DND-41 (cell line): ENCODE results near the gene TNFRSF8.
A peak's percentile ranks its signal among the peaks of the same experiment; 100 is the strongest.

Experiments
- ATAC-seq: fragments of 200-7000 bp; cut with Tn5 transposase; 3 replicates; pipeline ENCODE4 v1.9.1; 2021; ENCODE audit warnings: low read depth; ENCODE audit not compliant: insufficient read depth
- DNase-seq: peaks from one replicate; pipeline ENCODE4 v3.0.0-alpha.2; 2020
- H2AFZ ChIP-seq: 2 replicates; pipeline ENCODE4 v1.6.0; 2012; ENCODE audit warnings: low read depth, low read length
- H3K27ac ChIP-seq: 2 replicates; pipeline ENCODE4 v1.5.1; 2012; ENCODE audit warnings: low read length, inconsistent platforms
- H3K27me3 ChIP-seq: fragments of 200-600 bp; sonication (generic); 2 replicates; pipeline ENCODE4 v1.6.0; 2012; ENCODE audit warnings: low read length, mild to moderate bottlenecking, inconsistent platforms; ENCODE audit not compliant: insufficient read depth, poor library complexity
- H3K36me3 ChIP-seq: 2 replicates; pipeline ENCODE4 v1.5.1; 2012; ENCODE audit warnings: low read length, inconsistent platforms; ENCODE audit not compliant: insufficient read depth
- H3K4me1 ChIP-seq: 2 replicates; pipeline ENCODE4 v1.5.1; 2012; ENCODE audit warnings: mild to moderate bottlenecking, low read length; ENCODE audit not compliant: insufficient read depth
- H3K4me2 ChIP-seq: 2 replicates; pipeline ENCODE4 v1.6.0; 2012; ENCODE audit warnings: mild to moderate bottlenecking, moderate library complexity, low read length, inconsistent platforms; ENCODE audit not compliant: insufficient read depth
- H3K4me3 ChIP-seq, 2 experiments: fragments of 200-600 bp in 1 of 2; shearing (Covaris generic) in 1 of 2; 2 replicates each; pipeline ENCODE4 v1.5.1; 2012 to 2016; ENCODE audit warnings: inconsistent platforms in 2 of 2, low read length in 2 of 2, mild to moderate bottlenecking in 2 of 2, low read depth in 1 of 2, moderate library complexity in 1 of 2
- H3K79me2 ChIP-seq: 2 replicates; pipeline ENCODE4 v1.6.0; 2012; ENCODE audit warnings: low read length, inconsistent platforms; ENCODE audit not compliant: insufficient read depth
- H3K9ac ChIP-seq: 2 replicates; pipeline ENCODE4 v1.6.0; 2012; ENCODE audit warnings: low read depth, mild to moderate bottlenecking, inconsistent platforms, low read length, moderate library complexity
- H3K9me3 ChIP-seq: 2 replicates; pipeline ENCODE4 v1.5.1; 2012; ENCODE audit warnings: low read length, moderate library complexity, mild to moderate bottlenecking, inconsistent platforms; ENCODE audit not compliant: insufficient read depth, severe bottlenecking
- H4K20me1 ChIP-seq: 2 replicates; pipeline ENCODE4 v1.6.0; 2012; ENCODE audit warnings: low read length; ENCODE audit not compliant: insufficient read depth
- EZH2 ChIP-seq: IDR thresholded peaks from 3 replicates; pipeline ENCODE4 v1.6.1; 2012; ENCODE audit warnings: borderline replicate concordance, low read depth, mild to moderate bottlenecking, moderate library complexity, low read length, inconsistent platforms; ENCODE audit not compliant: severe bottlenecking
- TF ChIP-seq, protein P1 (sequence below): IDR thresholded peaks from 2 replicates; pipeline ENCODE4 v1.5.1; 2012; ENCODE audit warnings: borderline replicate concordance, low read length, moderate library complexity, mild to moderate bottlenecking; ENCODE audit not compliant: poor library complexity, severe bottlenecking; ENCODE audit errors: extremely low read depth

The TNFRSF8 gene

DNA sequence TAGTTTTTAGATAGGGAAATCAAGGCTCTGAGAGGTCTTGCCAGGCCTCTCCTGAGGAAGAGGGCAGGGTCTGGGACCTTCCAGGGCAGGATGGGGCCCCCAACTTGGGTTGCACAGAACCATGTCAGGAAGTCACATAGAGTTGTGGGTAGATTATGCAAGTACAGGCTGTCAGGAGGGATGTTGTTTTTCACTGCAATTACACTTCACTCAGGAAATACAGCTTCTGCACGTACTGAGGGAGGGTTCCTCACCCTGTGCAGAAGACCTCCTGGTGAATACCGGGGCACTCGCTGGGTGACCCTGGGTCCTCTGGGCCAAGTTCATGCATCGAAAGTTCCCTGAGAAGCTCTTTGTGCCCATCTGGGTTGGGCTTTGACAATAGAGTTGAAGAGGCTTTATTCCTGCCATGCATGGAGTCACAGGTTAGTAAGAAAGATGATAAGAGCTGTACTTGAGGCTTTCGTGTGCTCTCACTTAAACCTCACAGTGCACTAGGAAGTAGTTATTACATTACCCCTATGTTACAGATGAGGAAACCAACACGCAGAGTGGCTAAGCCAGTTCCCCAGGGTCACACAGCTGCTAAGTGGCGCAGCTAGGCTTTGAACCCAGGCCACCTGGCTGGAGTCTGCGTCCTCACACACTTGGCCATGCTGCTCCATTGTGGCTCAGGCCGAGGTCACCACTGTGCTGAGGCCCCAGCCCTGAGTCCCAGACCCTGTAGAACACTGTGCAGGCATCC lies 87.5 kb downstream of the TNFRSF8 start:
- TF ChIP-seq EZH2: no peak
- TF ChIP-seq, protein P1, sequence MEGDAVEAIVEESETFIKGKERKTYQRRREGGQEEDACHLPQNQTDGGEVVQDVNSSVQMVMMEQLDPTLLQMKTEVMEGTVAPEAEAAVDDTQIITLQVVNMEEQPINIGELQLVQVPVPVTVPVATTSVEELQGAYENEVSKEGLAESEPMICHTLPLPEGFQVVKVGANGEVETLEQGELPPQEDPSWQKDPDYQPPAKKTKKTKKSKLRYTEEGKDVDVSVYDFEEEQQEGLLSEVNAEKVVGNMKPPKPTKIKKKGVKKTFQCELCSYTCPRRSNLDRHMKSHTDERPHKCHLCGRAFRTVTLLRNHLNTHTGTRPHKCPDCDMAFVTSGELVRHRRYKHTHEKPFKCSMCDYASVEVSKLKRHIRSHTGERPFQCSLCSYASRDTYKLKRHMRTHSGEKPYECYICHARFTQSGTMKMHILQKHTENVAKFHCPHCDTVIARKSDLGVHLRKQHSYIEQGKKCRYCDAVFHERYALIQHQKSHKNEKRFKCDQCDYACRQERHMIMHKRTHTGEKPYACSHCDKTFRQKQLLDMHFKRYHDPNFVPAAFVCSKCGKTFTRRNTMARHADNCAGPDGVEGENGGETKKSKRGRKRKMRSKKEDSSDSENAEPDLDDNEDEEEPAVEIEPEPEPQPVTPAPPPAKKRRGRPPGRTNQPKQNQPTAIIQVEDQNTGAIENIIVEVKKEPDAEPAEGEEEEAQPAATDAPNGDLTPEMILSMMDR: no peak
- H3K9ac ChIP-seq: no peak overlapping the region
- no peaks in the 10 kb centered on the region for H3K79me2 ChIP-seq
- no peaks in the 10 kb centered on the region for H4K20me1 ChIP-seq
- no peak overlapping the region for H3K4me3 ChIP-seq
- DNase-seq (no peak), ATAC-seq (peak; percentile 45)
- no peak overlapping the region for H3K4me2 ChIP-seq
- H3K27ac ChIP-seq: no peak overlapping the region
- no peaks in the 10 kb centered on the region for H3K4me1 ChIP-seq
- H3K27me3 ChIP-seq: no peaks in the 10 kb centered on the region
- no peaks in the 10 kb centered on the region for H3K9me3 ChIP-seq
- H3K36me3 ChIP-seq: no peaks in the 10 kb centered on the region
- no peak overlapping the region for H2AFZ ChIP-seq

DNA sequence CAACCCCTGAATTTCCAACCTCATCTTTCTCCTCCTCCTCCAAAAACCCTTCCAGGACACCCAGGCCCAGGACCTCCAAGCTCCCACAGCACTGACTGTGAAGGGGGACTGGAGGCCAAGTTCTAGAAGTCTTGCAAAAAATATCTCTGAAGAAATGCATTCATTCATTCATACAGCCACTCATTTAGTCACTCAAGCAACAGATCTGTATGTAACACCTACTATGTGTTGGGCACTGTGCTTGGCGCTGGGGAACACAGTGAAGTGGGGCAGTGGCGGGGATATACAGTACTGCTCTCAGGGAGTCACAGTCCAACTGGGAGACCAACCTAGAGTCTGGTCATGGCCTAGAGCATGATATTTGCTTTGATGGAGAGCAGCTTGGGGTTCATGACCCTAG lies 88.4 kb downstream of the TNFRSF8 start:
- ATAC-seq: no peak
- DNase-seq: no peak
- H3K27me3 ChIP-seq: no peaks in the 10 kb centered on the region
- TF ChIP-seq, protein P1: no peak
- TF ChIP-seq EZH2: no peak
- no peak overlapping the region for H3K27ac ChIP-seq
- H3K4me1 ChIP-seq: no peaks in the 10 kb centered on the region
- no peak overlapping the region for H2AFZ ChIP-seq
- H3K4me2 ChIP-seq: no peak overlapping the region
- no peaks in the 10 kb centered on the region for H3K9me3 ChIP-seq
- H3K4me3 ChIP-seq: no peak overlapping the region
- no peaks in the 10 kb centered on the region for H3K79me2 ChIP-seq
- no peaks in the 10 kb centered on the region for H4K20me1 ChIP-seq
- H3K9ac ChIP-seq: no peak overlapping the region
- no peaks in the 10 kb centered on the region for H3K36me3 ChIP-seq

DNA sequence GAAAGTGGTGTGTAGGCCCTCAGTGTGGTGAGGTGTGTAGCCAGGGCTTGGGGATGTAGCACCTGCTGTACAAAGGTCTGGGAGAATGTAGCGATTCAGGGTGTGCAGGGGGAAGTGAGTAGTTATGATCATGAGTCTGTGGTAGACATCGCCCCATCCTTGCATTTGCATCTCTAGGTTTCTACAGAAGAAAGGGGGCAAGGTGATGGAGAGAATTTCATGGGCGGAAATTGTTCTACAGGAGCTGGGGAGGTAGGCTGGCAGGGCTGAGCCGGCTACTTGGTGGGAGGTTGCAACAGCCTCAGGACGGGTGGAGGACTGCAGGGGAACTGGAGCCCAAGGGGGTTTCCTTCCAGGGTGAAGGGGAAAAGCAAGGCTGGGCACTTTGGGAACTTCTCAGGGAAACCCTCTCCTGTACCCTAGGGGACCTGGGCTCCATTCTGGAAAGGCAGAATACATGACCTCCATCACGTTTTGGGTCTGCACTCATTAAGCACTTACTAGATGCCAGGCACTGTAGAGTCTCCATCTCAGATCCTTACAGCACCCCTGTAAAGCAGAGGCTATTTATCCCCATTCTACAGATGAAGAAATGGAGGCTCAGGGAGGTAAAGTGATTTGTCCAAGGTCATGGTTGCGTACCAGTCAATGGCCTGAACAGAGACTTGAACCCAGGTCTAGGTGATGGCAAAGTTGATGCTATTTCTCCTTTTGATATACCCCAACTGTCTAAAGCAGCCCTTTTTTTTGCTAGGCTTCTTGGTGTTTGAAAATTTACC lies 89.2 kb downstream of the TNFRSF8 start:
- Histone ChIP-seq H3K4me1 (no peaks in the 10 kb centered on the region), H3K9me3 (no peaks in the 10 kb centered on the region), H3K27ac (no peak overlapping the region), H3K79me2 (no peaks in the 10 kb centered on the region), H3K4me2 (no peak overlapping the region), H3K36me3 (no peaks in the 10 kb centered on the region), H3K9ac (no peak overlapping the region), H2AFZ (no peak overlapping the region), H4K20me1 (no peaks in the 10 kb centered on the region), H3K27me3 (peaks cover 2% of the 10 kb centered on the region), H3K4me3 (no peak overlapping the region)
- no peak for TF ChIP-seq EZH2
- TF ChIP-seq, protein P1: no peak
- DNase-seq: no peak
- no peak for ATAC-seq
